Activated CD8-positive, alpha-beta memory T cell treated with anti-CD3 and anti-CD28 coated beads for 4 hours (primary cell): ENCODE measurements around the gene AUH.

Source experiments
- DNase-seq, 2 donors: peaks; one replicate each; pipeline ENCODE4 v3.0.0-alpha.2; 2020; ENCODE audit warnings: low read depth in 2 of 2

AUH gene

GRCh38 chr9:91246846-91247245 is 114.9 kb downstream of the AUH start:
- DNase-seq: no peak

- no peak for DNase-seq
These were observed 116.0 kb downstream of the AUH start for GRCh38 chr9:91245431-91246313.

GRCh38 chr9:91243029-91243428 is 118.7 kb downstream of the AUH start:
- DNase-seq: no peak

DNA sequence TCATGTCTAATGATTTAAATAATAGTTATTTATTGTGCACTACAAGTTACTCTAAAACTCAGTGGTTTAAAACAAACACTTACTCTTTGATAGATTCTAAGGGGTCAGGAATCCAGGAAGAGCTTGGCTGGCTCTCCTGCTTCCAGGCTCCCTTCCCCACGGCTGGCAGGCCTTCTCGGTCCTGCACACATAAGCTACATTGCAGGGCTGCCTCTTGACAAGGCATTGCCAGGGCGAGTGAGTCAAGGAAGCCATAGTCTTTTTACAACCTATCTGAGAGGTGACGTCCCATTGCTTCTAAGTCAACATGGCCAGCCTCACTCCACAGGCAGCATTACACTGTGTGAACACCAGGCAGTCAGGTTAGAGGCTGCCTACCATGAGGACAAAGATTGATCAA is 119.8 kb downstream of the AUH start:
- DNase-seq: no peak

DNA sequence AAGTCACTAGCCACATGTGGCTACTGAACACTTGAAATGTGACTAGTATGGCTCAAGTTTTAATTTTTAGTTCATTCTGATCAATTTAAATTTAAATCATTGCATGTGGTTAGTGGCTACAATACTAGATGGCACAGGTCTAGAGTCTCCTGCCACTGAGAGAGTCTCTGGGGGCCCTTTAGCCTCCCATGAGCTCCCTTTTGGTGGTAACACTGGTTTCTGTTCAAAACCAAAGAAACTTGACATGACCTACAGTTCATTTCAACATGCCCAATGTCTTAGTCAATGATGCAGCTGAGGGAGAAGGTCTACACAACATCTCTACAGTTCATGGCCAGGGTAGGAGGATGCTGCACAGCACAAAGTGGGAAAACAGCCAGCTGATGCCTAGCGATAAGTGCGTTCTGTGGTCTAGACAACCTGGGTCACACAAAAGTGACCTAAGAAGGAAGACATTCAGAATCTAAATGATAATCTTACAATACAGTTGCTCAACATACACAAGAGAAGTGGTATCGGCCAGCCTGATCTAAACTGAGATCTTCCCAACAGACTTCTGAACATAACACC is 121.0 kb downstream of the AUH start:
- no peak for DNase-seq

- no peak for DNase-seq
These were observed 122.2 kb downstream of the AUH start for GRCh38 chr9:91239367-91240111.

- no peak for DNase-seq
These were observed 127.2 kb downstream of the AUH start for GRCh38 chr9:91234523-91234922.

GRCh38 chr9:91231619-91232018 is 130.1 kb downstream of the AUH start:
- no peak for DNase-seq

DNA sequence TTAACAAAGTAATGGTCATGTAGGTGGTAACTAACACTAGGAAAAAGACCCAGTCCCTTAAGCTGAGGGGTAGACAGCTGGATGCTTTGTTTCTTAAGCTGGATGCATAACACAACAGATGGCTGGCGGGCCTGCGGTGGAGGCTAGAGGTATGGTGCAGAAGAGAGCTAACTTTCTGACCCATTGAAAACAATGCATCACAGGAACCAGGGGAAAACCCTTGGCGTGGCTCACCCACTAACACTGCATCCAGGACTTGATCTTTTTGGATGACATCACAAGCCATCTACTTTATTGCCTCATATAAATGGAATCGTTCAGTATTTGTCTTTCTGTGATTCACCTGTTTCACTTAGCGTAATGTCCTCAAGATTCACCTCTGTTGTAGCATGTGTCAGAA is 138.7 kb downstream of the AUH start:
- DNase-seq: no peak

DNA sequence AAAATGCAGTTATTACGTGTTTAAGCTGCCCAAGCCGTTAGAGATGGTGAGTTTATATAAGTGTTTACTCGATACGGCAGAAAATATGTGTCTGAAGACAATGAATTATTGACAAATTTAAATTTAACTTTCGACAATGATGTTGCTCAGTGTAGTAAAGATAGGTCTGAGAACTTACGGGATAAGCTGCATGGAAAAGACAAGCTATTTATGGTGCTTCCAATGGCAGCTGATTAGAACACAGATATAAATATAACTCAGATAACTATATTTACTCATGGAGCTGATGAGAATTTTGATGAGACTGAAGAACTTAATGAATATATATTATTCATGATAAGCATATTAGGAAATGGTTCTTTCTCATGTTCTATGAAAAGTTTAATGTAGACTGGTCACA is 139.3 kb downstream of the AUH start:
- DNase-seq: no peak

GRCh38 chr9:91221332-91221731 is 140.4 kb downstream of the AUH start:
- DNase-seq: no peak

- no peak for DNase-seq
These were observed 141.1 kb downstream of the AUH start for GRCh38 chr9:91220491-91221135.

- no peak for DNase-seq
These were observed 141.7 kb downstream of the AUH start for GRCh38 chr9:91220021-91220420.

GRCh38 chr9:91219557-91219956 is 142.2 kb downstream of the AUH start:
- DNase-seq: no peak

GRCh38 chr9:91217388-91217787 is 144.3 kb downstream of the AUH start:
- DNase-seq: no peak

GRCh38 chr9:91214867-91215266 is 146.9 kb downstream of the AUH start:
- DNase-seq: no peak

GRCh38 chr9:91214086-91214485 is 147.6 kb downstream of the AUH start:
- DNase-seq: no peak

DNA sequence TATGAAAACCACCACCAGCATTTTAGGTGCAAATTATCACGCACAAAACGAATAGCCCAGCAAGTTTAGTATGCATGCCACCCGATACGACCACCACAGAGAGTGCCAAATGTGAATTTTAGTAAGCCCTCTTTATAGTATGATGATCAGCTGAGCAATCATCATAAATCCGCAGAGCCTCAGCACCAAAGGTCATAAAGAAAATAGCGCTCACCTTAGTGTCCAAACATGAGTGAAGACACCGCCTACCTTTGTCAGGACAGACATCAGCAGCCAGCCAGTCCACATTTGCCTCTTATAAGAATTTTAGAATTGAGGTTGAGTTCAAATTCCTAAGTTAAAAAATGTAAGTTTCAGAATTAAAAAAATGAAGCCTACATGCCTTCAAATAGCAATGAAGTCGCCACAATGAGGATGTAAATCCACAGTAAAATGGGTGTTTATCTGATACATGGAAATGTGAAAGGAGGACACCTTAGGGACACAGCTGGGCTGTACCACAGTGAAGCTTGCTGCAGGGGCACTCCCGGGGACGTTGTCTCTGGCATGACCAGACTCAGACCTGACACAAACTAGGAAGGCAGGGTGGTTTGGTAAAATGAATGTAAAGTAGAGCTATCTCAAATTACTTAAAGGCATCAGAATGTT is 149.0 kb downstream of the AUH start:
- no peak for DNase-seq

GRCh38 chr9:91211919-91212318 is 149.8 kb downstream of the AUH start:
- no peak for DNase-seq

DNA sequence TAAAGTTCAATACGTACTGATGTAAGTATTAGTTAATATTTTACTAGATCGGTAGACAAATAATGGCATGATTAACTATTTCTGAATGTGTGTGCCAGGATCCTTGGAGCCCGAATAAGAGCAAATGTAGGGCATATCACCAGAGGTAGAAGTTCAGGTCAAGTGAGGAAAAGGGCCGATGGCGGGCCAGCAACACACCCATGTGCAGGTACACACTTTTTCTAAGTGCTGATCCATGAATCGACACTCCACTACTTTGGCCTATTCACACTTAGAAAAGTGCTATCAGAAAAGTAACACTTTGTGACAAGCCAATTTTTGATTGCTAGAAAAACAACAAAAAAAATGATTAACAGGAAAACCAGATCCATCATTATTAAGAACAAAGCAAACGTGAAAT is 150.3 kb downstream of the AUH start:
- DNase-seq: no peak

DNA sequence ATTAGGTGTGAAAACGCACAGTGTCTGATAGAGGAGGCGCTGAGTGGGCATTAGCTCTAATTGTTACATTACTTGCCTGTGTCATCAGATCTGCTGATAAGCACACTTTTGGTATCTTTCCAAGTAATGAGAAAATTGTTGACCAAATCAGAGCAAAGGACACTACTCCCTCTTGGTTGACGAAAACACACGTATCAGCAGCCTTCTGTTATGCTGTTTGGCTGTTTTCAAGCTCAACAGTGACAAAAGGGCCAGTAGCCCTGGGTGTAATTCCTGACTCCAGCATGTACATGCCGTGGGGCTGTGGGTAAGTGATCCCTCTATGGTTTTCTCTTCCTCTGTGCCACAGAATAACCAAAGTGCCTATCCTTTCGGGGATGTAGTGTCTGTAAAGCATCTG is 151.4 kb downstream of the AUH start:
- no peak for DNase-seq

GRCh38 chr9:91208837-91209236 is 152.9 kb downstream of the AUH start:
- no peak for DNase-seq
